Muscle layer of colon (tissue), 2 donors: ENCODE data around the gene RNF168.
"Not testable (repeated sequence)": the region's sequence is repeated elsewhere in the genome, so short reads cannot be mapped to it uniquely, and the experiment has no call there.

Source experiments
- H3K27ac ChIP-seq: one replicate; pipeline ENCODE4 v1.7.0; 2013; ENCODE audit warnings: low read depth, mild to moderate bottlenecking, low read length, moderate library complexity
- H3K27me3 ChIP-seq, 2 donors: one replicate each; pipeline ENCODE4 v1.7.0; 2013; ENCODE audit warnings: low read length in 2 of 2, mild to moderate bottlenecking in 2 of 2; ENCODE audit not compliant: insufficient read depth in 2 of 2, control insufficient read depth in 1 of 2
- H3K36me3 ChIP-seq: one replicate; pipeline ENCODE4 v1.7.0; 2013; ENCODE audit warnings: mild to moderate bottlenecking, low read length; ENCODE audit not compliant: insufficient read depth
- H3K4me1 ChIP-seq: one replicate; pipeline ENCODE4 v1.7.0; 2013; ENCODE audit warnings: mild to moderate bottlenecking, low read length; ENCODE audit not compliant: insufficient read depth
- H3K4me3 ChIP-seq, 2 donors: one replicate each; pipeline ENCODE4 v1.7.0; 2013; ENCODE audit warnings: low read length in 2 of 2, low read depth in 1 of 2, mild to moderate bottlenecking in 1 of 2, moderate library complexity in 1 of 2
- H3K9ac ChIP-seq: one replicate; pipeline ENCODE4 v1.7.0; 2013; ENCODE audit warnings: low read length
- H3K9me3 ChIP-seq: one replicate; pipeline ENCODE4 v1.7.0; 2013; ENCODE audit warnings: mild to moderate bottlenecking, low read length
- donor health status: abdominal sarcoma.
- donor health status: Adenocarcinoma of cecum.

The RNF168 gene

GRCh38 chr3:196514350-196514716 is 10.8 kb upstream of the RNF168 start:
- Histone ChIP-seq H3K27ac (no peak overlapping the region), H3K4me1 (no peaks in the 10 kb centered on the region), H3K27me3 (no peaks in the 10 kb centered on the region), H3K9me3 (no peaks in the 10 kb centered on the region), H3K4me3 (no peak overlapping the region), H3K36me3 (no peaks in the 10 kb centered on the region), H3K9ac (no peak overlapping the region)

GRCh38 chr3:196513697-196514349 is 10.3 kb upstream of the RNF168 start:
- H3K4me3 ChIP-seq = no peak overlapping the region
- no peaks in the 10 kb centered on the region for H3K9me3 ChIP-seq
- no peak overlapping the region for H3K9ac ChIP-seq
- H3K27ac ChIP-seq = no peak overlapping the region
- H3K4me1 ChIP-seq = no peaks in the 10 kb centered on the region
- H3K36me3 ChIP-seq = no peaks in the 10 kb centered on the region
- no peaks in the 10 kb centered on the region for H3K27me3 ChIP-seq

GRCh38 chr3:196511646-196512425 is 8.3 kb upstream of the RNF168 start:
- not testable (repeated sequence) for H3K4me1 ChIP-seq

GRCh38 chr3:196511108-196511507 is 7.5 kb upstream of the RNF168 start:
- H3K36me3 ChIP-seq, H3K9me3 ChIP-seq, H3K27ac ChIP-seq, H3K9ac ChIP-seq, H3K4me3 ChIP-seq, H3K27me3 ChIP-seq, H3K4me1 ChIP-seq: not testable (repeated sequence)

More at GRCh38 chr3:196511646-196512425, 8.3 kb upstream of the RNF168 start:
- not testable (repeated sequence) for H3K4me3 ChIP-seq, H3K27ac ChIP-seq, H3K9ac ChIP-seq, H3K9me3 ChIP-seq, H3K36me3 ChIP-seq, H3K27me3 ChIP-seq

GRCh38 chr3:196506687-196507086 is 3.1 kb upstream of the RNF168 start:
- peaks cover 5% of the 10 kb centered on the region for H3K4me1 ChIP-seq
- H3K4me3 ChIP-seq = no peak overlapping the region
- no peak overlapping the region for H3K9ac ChIP-seq
- H3K27ac ChIP-seq = no peak overlapping the region
- no peaks in the 10 kb centered on the region for H3K27me3 ChIP-seq
- H3K36me3 ChIP-seq = no peaks in the 10 kb centered on the region
- H3K9me3 ChIP-seq = no peaks in the 10 kb centered on the region

- H3K36me3 ChIP-seq = no peaks in the 10 kb centered on the region
- no peaks in the 10 kb centered on the region for H3K27me3 ChIP-seq
- no peak overlapping the region for H3K9ac ChIP-seq
- no peak overlapping the region for H3K27ac ChIP-seq
- H3K9me3 ChIP-seq = no peaks in the 10 kb centered on the region
- H3K4me3 ChIP-seq = no peak overlapping the region
- peaks cover 14% of the 10 kb centered on the region for H3K4me1 ChIP-seq
These were observed 988 bp upstream of the RNF168 start for GRCh38 chr3:196504556-196504955.

- not testable (repeated sequence) for H3K9ac ChIP-seq, H3K36me3 ChIP-seq, H3K9me3 ChIP-seq, H3K27me3 ChIP-seq
- Histone ChIP-seq H3K4me1 (peaks cover 16% of the 10 kb centered on the region), H3K27ac (peak overlapping the region; percentile 97), H3K4me3 (peak overlapping the region in 1 of 2 donors; percentile 92)
These were observed 470 bp upstream of the RNF168 start for GRCh38 chr3:196504077-196504398.

- no peaks in the 10 kb centered on the region for H3K9me3 ChIP-seq
- peak overlapping the region; percentile 70 to 92 for H3K4me3 ChIP-seq
- peak overlapping the region; percentile 94 for H3K9ac ChIP-seq
- peak overlapping the region; percentile 97 for H3K27ac ChIP-seq
- H3K4me1 ChIP-seq = peaks cover 16% of the 10 kb centered on the region
- no peaks in the 10 kb centered on the region for H3K36me3 ChIP-seq
- H3K27me3 ChIP-seq = no peaks in the 10 kb centered on the region
These were observed 783 bp downstream of the RNF168 start for GRCh38 chr3:196502775-196503195.

GRCh38 chr3:196501316-196502044 is 2.1 kb downstream of the RNF168 start:
- H3K9me3 ChIP-seq = no peaks in the 10 kb centered on the region
- no peak overlapping the region for H3K27ac ChIP-seq
- no peaks in the 10 kb centered on the region for H3K36me3 ChIP-seq
- H3K4me1 ChIP-seq = peaks cover 16% of the 10 kb centered on the region
- peak overlapping the region; percentile 13 for H3K9ac ChIP-seq
- no peaks in the 10 kb centered on the region for H3K27me3 ChIP-seq
- peak overlapping the region; percentile 73 to 92 for H3K4me3 ChIP-seq

GRCh38 chr3:196499807-196500524 is 3.6 kb downstream of the RNF168 start:
- H3K9me3 ChIP-seq = no peaks in the 10 kb centered on the region
- H3K27ac ChIP-seq = no peak overlapping the region
- H3K4me1 ChIP-seq = peaks cover 16% of the 10 kb centered on the region
- no peaks in the 10 kb centered on the region for H3K27me3 ChIP-seq
- H3K9ac ChIP-seq = peak overlapping the region; percentile 50
- no peaks in the 10 kb centered on the region for H3K36me3 ChIP-seq
- peak overlapping the region; percentile 21 to 55 for H3K4me3 ChIP-seq

- Histone ChIP-seq H3K27ac (no peak overlapping the region), H3K9ac (no peak overlapping the region), H3K4me3 (no peak overlapping the region), H3K27me3 (no peaks in the 10 kb centered on the region), H3K4me1 (peaks cover 13% of the 10 kb centered on the region), H3K9me3 (no peaks in the 10 kb centered on the region), H3K36me3 (no peaks in the 10 kb centered on the region)
These were observed 4.5 kb downstream of the RNF168 start for GRCh38 chr3:196499061-196499460.
